GM12878 (cell line): ENCODE measurements around the gene CXCR1. TPM values are rescaled to one million over a fixed set of nuclear protein-coding genes. Genes with fewer than 3 reads are reported as not detected.

Experiments
- ATAC-seq: fragments of 200-7000 bp; cut with Tn5 transposase; 3 replicates; pipeline ENCODE4 v1.9.1; 2020; ENCODE audit warnings: mild to moderate bottlenecking, moderate library complexity
- BruUV-seq: library from RNA; stranded (reverse); fragments of 400-500 nt; replicated peaks from 2 replicates; lab custom pipeline; 2021; lab: Mats Ljungman, UMichigan
- CTCF ChIA-PET: fragments of 300-600 bp; sonication (Branson Sonifier 250); formaldehyde crosslinking; extraction: SDS; loops from one replicate; lab custom pipeline; 2021; ENCODE audit warnings: inconsistent platforms; lab: Yijun Ruan, JAX
- POLR2A ChIA-PET: fragments of 350-600 bp; formaldehyde crosslinking; extraction: SDS; loops from one replicate; lab custom pipeline; 2021; ENCODE audit warnings: inconsistent platforms; lab: Charles Lee
- RAD21 ChIA-PET: fragments of 300-600 bp; sonication (Branson Sonifier 250); formaldehyde crosslinking; loops from one replicate; lab custom pipeline; 2023; ENCODE audit warnings: antibody characterized with exemption; ENCODE audit not compliant: unreplicated experiment; lab: Charles Lee
- SMC1A ChIA-PET: fragments of 300-600 bp; sonication (Branson Sonifier 250); formaldehyde crosslinking; loops from one replicate; lab custom pipeline; 2023; ENCODE audit not compliant: unreplicated experiment, uncharacterized antibody; lab: Charles Lee
- DNase-seq: peaks from one replicate; pipeline ENCODE4 v3.0.0-alpha.2; 2011; ENCODE audit warnings: low read depth, low spot score
- FAIRE-seq: peaks from 3 replicates; lab custom pipeline; 2011; peaks lifted over from hg19 to GRCh38; lab: Jason Lieb, UNC
- H2AFZ ChIP-seq: 2 replicates; pipeline ENCODE4 v1.6.0; 2011; ENCODE audit warnings: low read depth, low read length, control low read depth; ENCODE audit not compliant: control insufficient read depth
- H3K27ac ChIP-seq: 2 replicates; pipeline ENCODE4 v1.5.1; 2011; ENCODE audit warnings: control low read depth; ENCODE audit not compliant: control insufficient read depth, insufficient read depth
- H3K27me3 ChIP-seq, 2 experiments: replicated peaks in 1 of 2; 2 replicates each; pipeline versions ENCODE4 v1.6.0 to v1.6.1; 2011; ENCODE audit warnings: low read length in 1 of 2; ENCODE audit not compliant: control insufficient read depth in 2 of 2, insufficient read depth in 2 of 2
- H3K36me3 ChIP-seq, 2 experiments: 2 replicates each; pipeline ENCODE4 v1.5.1; 2011; ENCODE audit warnings: low read length in 1 of 2; ENCODE audit not compliant: control insufficient read depth in 2 of 2, insufficient read depth in 2 of 2
- H3K4me1 ChIP-seq: 2 replicates; pipeline ENCODE4 v1.6.1; 2011; ENCODE audit warnings: mild to moderate bottlenecking, low read length, moderate library complexity, mixed read lengths; ENCODE audit not compliant: control insufficient read depth, insufficient read depth
- H3K4me2 ChIP-seq: 2 replicates; pipeline ENCODE4 v1.6.0; 2011; ENCODE audit warnings: control low read depth; ENCODE audit not compliant: control insufficient read depth, insufficient read depth
- H3K4me3 ChIP-seq: fragments of 200-600 bp; sonication (generic); 2 replicates; pipeline ENCODE4 v1.5.1; 2016
- H3K79me2 ChIP-seq: 2 replicates; pipeline ENCODE4 v1.6.0; 2011; ENCODE audit warnings: low read length; ENCODE audit not compliant: control insufficient read depth, insufficient read depth
- H3K9ac ChIP-seq: 2 replicates; pipeline ENCODE4 v1.8.0; 2011; ENCODE audit warnings: low read length, control low read depth, mixed read lengths; ENCODE audit not compliant: control insufficient read depth, insufficient read depth
- H3K9me3 ChIP-seq: replicated peaks from 3 replicates; pipeline ENCODE4 v1.5.1; 2011; ENCODE audit warnings: mild to moderate bottlenecking, low read length; ENCODE audit not compliant: control insufficient read depth, insufficient read depth
- H4K20me1 ChIP-seq: 2 replicates; pipeline ENCODE4 v1.6.0; 2011; ENCODE audit not compliant: control insufficient read depth, insufficient read depth
- DPF2 ChIP-seq: fragments of 450-650 bp; IDR thresholded peaks from 2 replicates; pipeline ENCODE4 v1.6.1; 2017; ENCODE audit warnings: mild to moderate bottlenecking
- MEF2B ChIP-seq: fragments of 450-650 bp; IDR thresholded peaks from 2 replicates; pipeline ENCODE4 v1.6.1; 2018; ENCODE audit warnings: mild to moderate bottlenecking, moderate library complexity; ENCODE audit not compliant: partially characterized antibody, poor library complexity, severe bottlenecking
- RAD21 ChIP-seq: IDR thresholded peaks from 2 replicates; pipeline ENCODE4 v1.6.1; 2011; ENCODE audit warnings: mild to moderate bottlenecking, low read depth, low read length, moderate library complexity; ENCODE audit not compliant: insufficient read depth
- SMC3 ChIP-seq: IDR thresholded peaks from 2 replicates; pipeline ENCODE4 v1.6.1; 2011; ENCODE audit warnings: low read length, improper control_type of control experiment, borderline replicate concordance
- WGBS: methylation state at CpG from one replicate; pipeline ENCODE4 v1.1.6; 2016; ENCODE audit warnings: low lambda C conversion rate; ENCODE audit not compliant: insufficient replicate concordance, insufficient coverage; ENCODE audit errors: missing lambda C conversion rate; 5-methylcytosine and 5-hydroxymethylcytosine counted together
- in situ Hi-C: fragments of 300-500 bp; cut with MboI; formaldehyde crosslinking; loops from 9 replicates; pipeline ENCODE4 v1.14.3; 2018; ENCODE audit warnings: mixed read lengths
- intact Hi-C: fragments of 100-400 bp; cut with micrococcal nuclease; formaldehyde crosslinking; loops from one replicate; pipeline ENCODE4 v1.14.2; 2022; ENCODE audit not compliant: unreplicated experiment
- polyA plus RNA-seq, 11 experiments: library from polyadenylated mRNA; depleted of rRNA in 4 of 11; unstranded in 6 of 11; stranded (reverse) in 5 of 11; fragments of >200 nt; fragmentation: Nextera tagmentation in 4 of 11; fragmentation: Illumina TruSeq in 1 of 11; extraction: Ambion mirVana in 4 of 11; extraction: Trizol in 1 of 11; gene quantifications; 1 replicate in 1 of 11; 2 replicates in 10 of 11; pipeline versions ENCODE4 v1.2.1 to v1.2.3, GENCODE V29; 2011 to 2016; ENCODE audit warnings: inconsistent platforms in 2 of 11, missing spikeins in 2 of 11, low read depth in 1 of 11
- total RNA-seq, 4 experiments: library from RNA; depleted of rRNA in 3 of 4; stranded (reverse); fragments of >200 nt in 3 of 4; fragmentation: Illumina TruSeq in 1 of 4; extraction: Trizol in 1 of 4; gene quantifications; 2 replicates each; pipeline versions ENCODE4 v1.2.1 to v1.2.3, GENCODE V29; 2013 to 2021
- TF ChIP-seq, protein P1 (sequence below): IDR thresholded peaks from 2 replicates; pipeline ENCODE4 v1.6.1; 2011; ENCODE audit warnings: borderline replicate concordance, low read depth, mild to moderate bottlenecking, moderate library complexity, low read length; ENCODE audit not compliant: insufficient read depth, poor library complexity, severe bottlenecking
- TF ChIP-seq, protein P2 (sequence below): fragments of 450-650 bp; IDR thresholded peaks from 2 replicates; pipeline ENCODE4 v1.6.1; 2017; ENCODE audit warnings: low read depth, mild to moderate bottlenecking, moderate library complexity
- TF ChIP-seq, protein P3 (sequence below), 3 experiments: IDR thresholded peaks in 2 of 3; conservative IDR thresholded peaks in 1 of 3; 2 replicates each; pipeline ENCODE4 v1.5.1; 2011; ENCODE audit warnings: low read depth in 3 of 3, low read length in 3 of 3, mild to moderate bottlenecking in 3 of 3, control low read depth in 2 of 3, moderate library complexity in 2 of 3, inconsistent platforms in 1 of 3, mixed read lengths in 1 of 3; ENCODE audit not compliant: control insufficient read depth in 2 of 3, insufficient read depth in 1 of 3; ENCODE audit errors: extremely low read depth in 1 of 3

Gene CXCR1
- total and polyA plus RNA-seq, 10 of the 15 experiments (the other 5 are each of a cell fraction or from before 2014, with no cell fraction given): not detected

DNA sequence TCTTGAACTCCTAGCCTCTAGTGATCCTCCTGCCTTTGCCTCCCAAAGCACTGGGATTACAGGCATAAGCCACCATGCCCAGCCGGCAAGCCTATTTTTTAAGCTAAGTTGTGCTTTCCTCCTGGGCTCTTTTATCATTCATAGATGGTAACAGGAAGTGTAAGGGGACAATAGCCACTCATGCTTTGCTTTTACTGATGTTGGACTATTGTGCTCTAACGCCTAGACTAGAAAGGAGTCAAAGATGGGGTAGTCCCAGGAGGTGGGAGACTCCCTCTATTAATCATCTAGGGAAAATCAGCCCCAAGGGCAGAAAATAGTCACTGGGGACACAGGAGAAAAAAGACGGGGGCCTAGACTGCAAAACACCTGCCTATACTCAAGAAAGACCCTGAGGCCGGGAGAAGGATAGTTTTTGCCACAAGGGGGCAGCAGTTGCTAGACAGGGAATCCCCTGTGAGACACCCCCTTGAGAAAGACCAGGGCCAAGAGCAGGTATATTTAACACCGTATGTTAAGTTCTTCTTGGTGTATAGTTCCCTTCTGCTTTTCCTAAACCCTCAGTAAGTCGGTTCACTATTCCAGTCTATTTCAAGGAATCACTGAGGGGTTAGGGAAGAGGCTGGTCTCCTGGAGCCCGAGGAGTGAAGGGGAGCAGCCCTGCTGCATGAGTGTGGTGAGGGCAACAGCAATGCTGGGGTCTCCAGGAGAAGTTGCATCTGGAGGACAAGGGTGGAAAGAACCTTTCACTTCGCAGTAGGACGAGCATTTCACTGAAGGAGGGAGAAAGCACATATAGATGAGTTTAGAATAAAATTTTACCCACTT, 2.1 kb upstream of the CXCR1 start:
- peak; percentile 75 for FAIRE-seq
- Histone ChIP-seq H3K4me2 (no peak overlapping the region), H3K27me3 (no peaks in the 10 kb centered on the region; a peak in 3 of 4 replicates), H2AFZ (no peak overlapping the region), H3K36me3 (no peaks in the 10 kb centered on the region), H3K4me3 (no peak overlapping the region), H3K4me1 (no peaks in the 10 kb centered on the region), H3K79me2 (no peaks in the 10 kb centered on the region), H3K9me3 (no peaks in the 10 kb centered on the region), H3K9ac (no peak overlapping the region), H4K20me1 (no peaks in the 10 kb centered on the region), H3K27ac (no peak overlapping the region)
- no peak for DNase-seq
- TF ChIP-seq RAD21 (peak; percentile 57), DPF2 (no peak), MEF2B (peak; percentile 49), SMC3 (peak; percentile 24; the same call in 1 of the 2 replicates)
- TF ChIP-seq, protein P1, sequence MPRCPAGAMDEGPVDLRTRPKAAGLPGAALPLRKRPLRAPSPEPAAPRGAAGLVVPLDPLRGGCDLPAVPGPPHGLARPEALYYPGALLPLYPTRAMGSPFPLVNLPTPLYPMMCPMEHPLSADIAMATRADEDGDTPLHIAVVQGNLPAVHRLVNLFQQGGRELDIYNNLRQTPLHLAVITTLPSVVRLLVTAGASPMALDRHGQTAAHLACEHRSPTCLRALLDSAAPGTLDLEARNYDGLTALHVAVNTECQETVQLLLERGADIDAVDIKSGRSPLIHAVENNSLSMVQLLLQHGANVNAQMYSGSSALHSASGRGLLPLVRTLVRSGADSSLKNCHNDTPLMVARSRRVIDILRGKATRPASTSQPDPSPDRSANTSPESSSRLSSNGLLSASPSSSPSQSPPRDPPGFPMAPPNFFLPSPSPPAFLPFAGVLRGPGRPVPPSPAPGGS: no peak
- TF ChIP-seq, protein P2, sequence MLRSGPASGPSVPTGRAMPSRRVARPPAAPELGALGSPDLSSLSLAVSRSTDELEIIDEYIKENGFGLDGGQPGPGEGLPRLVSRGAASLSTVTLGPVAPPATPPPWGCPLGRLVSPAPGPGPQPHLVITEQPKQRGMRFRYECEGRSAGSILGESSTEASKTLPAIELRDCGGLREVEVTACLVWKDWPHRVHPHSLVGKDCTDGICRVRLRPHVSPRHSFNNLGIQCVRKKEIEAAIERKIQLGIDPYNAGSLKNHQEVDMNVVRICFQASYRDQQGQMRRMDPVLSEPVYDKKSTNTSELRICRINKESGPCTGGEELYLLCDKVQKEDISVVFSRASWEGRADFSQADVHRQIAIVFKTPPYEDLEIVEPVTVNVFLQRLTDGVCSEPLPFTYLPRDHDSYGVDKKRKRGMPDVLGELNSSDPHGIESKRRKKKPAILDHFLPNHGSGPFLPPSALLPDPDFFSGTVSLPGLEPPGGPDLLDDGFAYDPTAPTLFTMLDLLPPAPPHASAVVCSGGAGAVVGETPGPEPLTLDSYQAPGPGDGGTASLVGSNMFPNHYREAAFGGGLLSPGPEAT: 0 out of 2 replicates have a peak, but pooled peaks have one; percentile 23
- TF ChIP-seq, protein P3, sequence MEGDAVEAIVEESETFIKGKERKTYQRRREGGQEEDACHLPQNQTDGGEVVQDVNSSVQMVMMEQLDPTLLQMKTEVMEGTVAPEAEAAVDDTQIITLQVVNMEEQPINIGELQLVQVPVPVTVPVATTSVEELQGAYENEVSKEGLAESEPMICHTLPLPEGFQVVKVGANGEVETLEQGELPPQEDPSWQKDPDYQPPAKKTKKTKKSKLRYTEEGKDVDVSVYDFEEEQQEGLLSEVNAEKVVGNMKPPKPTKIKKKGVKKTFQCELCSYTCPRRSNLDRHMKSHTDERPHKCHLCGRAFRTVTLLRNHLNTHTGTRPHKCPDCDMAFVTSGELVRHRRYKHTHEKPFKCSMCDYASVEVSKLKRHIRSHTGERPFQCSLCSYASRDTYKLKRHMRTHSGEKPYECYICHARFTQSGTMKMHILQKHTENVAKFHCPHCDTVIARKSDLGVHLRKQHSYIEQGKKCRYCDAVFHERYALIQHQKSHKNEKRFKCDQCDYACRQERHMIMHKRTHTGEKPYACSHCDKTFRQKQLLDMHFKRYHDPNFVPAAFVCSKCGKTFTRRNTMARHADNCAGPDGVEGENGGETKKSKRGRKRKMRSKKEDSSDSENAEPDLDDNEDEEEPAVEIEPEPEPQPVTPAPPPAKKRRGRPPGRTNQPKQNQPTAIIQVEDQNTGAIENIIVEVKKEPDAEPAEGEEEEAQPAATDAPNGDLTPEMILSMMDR (IDR thresholded peaks at IDR 0.05 in 2 of 3, conservative IDR thresholded peaks at IDR 0.05 in 1 of 3; ENCODE audit: control insufficient read depth in 2 of 3, extremely low read depth in 1 of 3, insufficient read depth in 1 of 3, low read depth in 3 of 3, low read length in 3 of 3): peak; percentile 58 to 86 (median 70)
- ATAC-seq: peak; percentile 98
- CTCF ChIA-PET: interaction anchor here (0.6 to 2.5 kb wide), 17 partner anchors 9 to 679 kb away, joined by 3 to 11 read pairs (median 3); no protein-coding TSS in a partner anchor
- POLR2A ChIA-PET: no interaction called here
- RAD21 ChIA-PET: interaction anchor here (0.5 to 1.0 kb wide), 2 partner anchors 85 to 89 kb away, joined by 3 read pairs; no protein-coding TSS in a partner anchor
- intact Hi-C loops (loop anchor here (5.0 kb wide), 2 partner anchors 88 to 97 kb away; no protein-coding TSS in a partner anchor), in situ Hi-C loops (no loop called here)
- WGBS: 5% methylated on average over 9 of the region's 9 CpGs
- SMC1A ChIA-PET: interaction anchor here (0.8 to 1.5 kb wide), 6 partner anchors 9 to 101 kb away, joined by 3 to 7 read pairs (median 4); partner anchors contain the start of genes AAMP and PNKD
- BruUV-seq: no TSS peak
